Measurements from ENCODE around the gene SULF2.

SULF2 gene

GRCh38 chr20:47789081-47789763, 3.9 kb upstream of the SULF2 start:
- intact Hi-C loops (cut with DNase I): no loop called here
- no peak for DNase-seq

GRCh38 chr20:47788741-47789080, 3.4 kb upstream of the SULF2 start:
- intact Hi-C loops (cut with DNase I): no loop called here
- DNase-seq: no peak

- intact Hi-C loops (cut with DNase I): loop anchor here (2.0 kb wide), 2 partner anchors 60 to 834 kb away; no protein-coding TSS in a partner anchor
- no peak for DNase-seq
Measured at GRCh38 chr20:47786765-47787107, 1.5 kb upstream of the SULF2 start.

GRCh38 chr20:47785854-47786764, 828 bp upstream of the SULF2 start:
- intact Hi-C loops (cut with DNase I): loop anchor here (2.0 kb wide), 2 partner anchors 59 to 835 kb away; no protein-coding TSS in a partner anchor
- peak; percentile 39 to 90 (median 70) for DNase-seq

GRCh38 chr20:47784599-47785310, 526 bp downstream of the SULF2 start:
- intact Hi-C loops (cut with DNase I): no loop called here
- DNase-seq: peak in 34 of 42 donors; percentile 3 to 62 (median 36)

- DNase-seq: peak in 3 of 42 donors; percentile 24 to 43 (median 30)
- intact Hi-C loops (cut with DNase I): no loop called here
Measured at GRCh38 chr20:47783828-47784598, 1.3 kb downstream of the SULF2 start.

- intact Hi-C loops (cut with DNase I): no loop called here
- no peak for DNase-seq
Measured at GRCh38 chr20:47782920-47783552, 2.2 kb downstream of the SULF2 start.

GRCh38 chr20:47782076-47782475, 3.2 kb downstream of the SULF2 start:
- DNase-seq: no peak
- intact Hi-C loops (cut with DNase I): no loop called here

- intact Hi-C loops (cut with DNase I): no loop called here
- peak in 3 of 42 donors; percentile 18 to 30 (median 27) for DNase-seq
Measured at GRCh38 chr20:47781632-47782031, 3.6 kb downstream of the SULF2 start.

GRCh38 chr20:47780720-47781389, 4.4 kb downstream of the SULF2 start:
- intact Hi-C loops (cut with DNase I): no loop called here
- DNase-seq: no peak

- intact Hi-C loops (cut with DNase I): no loop called here
- DNase-seq: no peak
Measured at GRCh38 chr20:47778398-47779354, 6.6 kb downstream of the SULF2 start.

GRCh38 chr20:47777220-47777619, 8.1 kb downstream of the SULF2 start:
- DNase-seq: no peak
- intact Hi-C loops (cut with DNase I): no loop called here

GRCh38 chr20:47776639-47777038, 8.6 kb downstream of the SULF2 start:
- intact Hi-C loops (cut with DNase I): no loop called here
- DNase-seq: no peak

- DNase-seq: no peak
- intact Hi-C loops (cut with DNase I): no loop called here
Measured at GRCh38 chr20:47775841-47776240, 9.4 kb downstream of the SULF2 start.

GRCh38 chr20:47775039-47775438, 10.2 kb downstream of the SULF2 start:
- intact Hi-C loops (cut with DNase I): no loop called here

GRCh38 chr20:47774131-47774777, 11.0 kb downstream of the SULF2 start:
- intact Hi-C loops (cut with DNase I): no loop called here
- DNase-seq: peak in 17 of 42 donors; percentile 15 to 68 (median 32)

More at GRCh38 chr20:47775039-47775438, 10.2 kb downstream of the SULF2 start:
- no peak for DNase-seq

All from head of caudate nucleus (tissue), 42 donors.